ENCODE data around the gene RASGEF1C. TPM values are rescaled to one million over a fixed set of nuclear protein-coding genes. Genes with fewer than 3 reads are reported as not detected.

Gene RASGEF1C
- total RNA-seq, 1 experiment from 2014 or later: 0.29 TPM

- H3K9ac ChIP-seq (ENCODE audit: low read length): no peak overlapping the region
- H3K9me2 ChIP-seq (replicated peaks; ENCODE audit: low read length): no peaks in the 10 kb centered on the region
- DNase-seq (no peak), ATAC-seq (no peak)
- H3K27ac ChIP-seq (ENCODE audit: low read length): no peak overlapping the region
- no peak overlapping the region for H2AFZ ChIP-seq (ENCODE audit: low read length)
- H3K9me3 ChIP-seq (ENCODE audit: low read length): no peaks in the 10 kb centered on the region
- H3K4me1 ChIP-seq (ENCODE audit: insufficient read depth, low read length): no peaks in the 10 kb centered on the region
- no peak overlapping the region for H3K4me2 ChIP-seq (ENCODE audit: low read length)
- POLR2A ChIA-PET (ENCODE audit: unreplicated experiment): no interaction called here
- CTCF ChIA-PET: no interaction called here
- TF ChIP-seq EZH2phosphoT487 (IDR thresholded peaks at IDR 0.05; ENCODE audit: borderline replicate concordance, low read length) (no peak), EZH2 (IDR thresholded peaks at IDR 0.05; ENCODE audit: low read length, unreplicated experiment) (no peak), CTCF (conservative IDR thresholded peaks at IDR 0.05; ENCODE audit: low read depth, low read length) (no peak)
- no TSS peak for BruUV-seq (replicated peaks)
- H3K79me2 ChIP-seq (ENCODE audit: low read length): no peaks in the 10 kb centered on the region
- H3K36me3 ChIP-seq (ENCODE audit: low read depth, low read length): no peaks in the 10 kb centered on the region
- H3F3A ChIP-seq (ENCODE audit: low read length, unreplicated experiment): no peaks in the 10 kb centered on the region
- intact Hi-C loops (cut with micrococcal nuclease): no loop called here
- no peaks in the 10 kb centered on the region for H4K20me1 ChIP-seq (ENCODE audit: low read length)
- H3K27me3 ChIP-seq (ENCODE audit: low read length): no peaks in the 10 kb centered on the region
- no peak overlapping the region for H3K4me3 ChIP-seq (ENCODE audit: low read length)
These were observed 29.3 kb downstream of the RASGEF1C start for GRCh38 chr5:180179442-180180420.

GRCh38 chr5:180178531-180179441 is 30.2 kb downstream of the RASGEF1C start:
- Histone ChIP-seq H3K79me2 (ENCODE audit: low read length) (no peaks in the 10 kb centered on the region), H3K27ac (ENCODE audit: low read length) (no peak overlapping the region), H3K4me2 (ENCODE audit: low read length) (no peak overlapping the region), H3K9me3 (ENCODE audit: low read length) (no peaks in the 10 kb centered on the region), H3K36me3 (ENCODE audit: low read depth, low read length) (no peaks in the 10 kb centered on the region), H3K27me3 (ENCODE audit: low read length) (no peaks in the 10 kb centered on the region), H3K4me1 (ENCODE audit: insufficient read depth, low read length) (no peaks in the 10 kb centered on the region), H3F3A (ENCODE audit: low read length, unreplicated experiment) (no peaks in the 10 kb centered on the region), H3K9me2 (replicated peaks; ENCODE audit: low read length) (no peaks in the 10 kb centered on the region), H2AFZ (ENCODE audit: low read length) (no peak overlapping the region), H3K9ac (ENCODE audit: low read length) (no peak overlapping the region), H3K4me3 (ENCODE audit: low read length) (no peak overlapping the region), H4K20me1 (ENCODE audit: low read length) (no peaks in the 10 kb centered on the region)
- ATAC-seq (no peak), DNase-seq (no peak)
- ChIA-PET POLR2A (ENCODE audit: unreplicated experiment) (no interaction called here), CTCF (no interaction called here)
- BruUV-seq (replicated peaks): no TSS peak
- TF ChIP-seq EZH2 (IDR thresholded peaks at IDR 0.05; ENCODE audit: low read length, unreplicated experiment) (no peak), CTCF (conservative IDR thresholded peaks at IDR 0.05; ENCODE audit: low read depth, low read length) (no peak), EZH2phosphoT487 (IDR thresholded peaks at IDR 0.05; ENCODE audit: borderline replicate concordance, low read length) (no peak)
- intact Hi-C loops (cut with micrococcal nuclease): no loop called here

Measured in PC-3 (cell line).